Hepatocyte (in vitro differentiated cells): ENCODE data around the gene SCYGR1.

Source experiments
- EZH2phosphoT487 ChIP-seq: fragments of 200-600 bp; sonication (generic); IDR thresholded peaks from one replicate; pipeline ENCODE4 v1.6.1; 2018; ENCODE audit warnings: antibody characterized with exemption, mild to moderate bottlenecking, low read depth, moderate library complexity; ENCODE audit not compliant: unreplicated experiment, severe bottlenecking
- TF ChIP-seq, protein P1 (sequence below): fragments of 200-600 bp; sonication (generic); IDR thresholded peaks from 2 replicates; pipeline ENCODE4 v1.5.1; 2016; ENCODE audit warnings: antibody characterized with exemption, mild to moderate bottlenecking; ENCODE audit not compliant: poor library complexity

DNA sequence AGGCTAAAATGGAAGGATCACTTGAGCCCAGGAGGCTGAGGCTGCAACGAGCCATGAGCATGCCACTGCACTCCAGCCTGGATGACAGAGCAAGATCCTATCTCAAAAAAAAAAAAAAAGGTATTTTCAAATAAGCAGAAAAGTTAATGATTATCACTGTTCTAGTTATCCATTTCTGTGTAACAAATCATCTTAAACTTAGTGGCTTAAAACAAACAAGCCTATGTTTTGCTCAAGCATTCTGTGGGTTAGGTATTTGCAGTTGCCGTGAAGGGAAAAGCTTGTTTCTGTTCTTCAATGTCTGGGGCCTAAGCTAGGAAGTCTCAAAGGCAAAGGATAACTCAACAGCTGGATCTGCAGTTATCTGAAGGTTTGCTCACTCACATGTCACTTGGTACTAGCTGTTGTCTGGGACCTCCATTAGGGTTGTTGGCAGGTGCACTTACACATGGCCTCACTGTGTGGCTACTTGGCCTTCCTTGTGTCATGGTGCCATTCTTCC lies 48.6 kb downstream of the SCYGR1 start:
- TF ChIP-seq, protein P1, sequence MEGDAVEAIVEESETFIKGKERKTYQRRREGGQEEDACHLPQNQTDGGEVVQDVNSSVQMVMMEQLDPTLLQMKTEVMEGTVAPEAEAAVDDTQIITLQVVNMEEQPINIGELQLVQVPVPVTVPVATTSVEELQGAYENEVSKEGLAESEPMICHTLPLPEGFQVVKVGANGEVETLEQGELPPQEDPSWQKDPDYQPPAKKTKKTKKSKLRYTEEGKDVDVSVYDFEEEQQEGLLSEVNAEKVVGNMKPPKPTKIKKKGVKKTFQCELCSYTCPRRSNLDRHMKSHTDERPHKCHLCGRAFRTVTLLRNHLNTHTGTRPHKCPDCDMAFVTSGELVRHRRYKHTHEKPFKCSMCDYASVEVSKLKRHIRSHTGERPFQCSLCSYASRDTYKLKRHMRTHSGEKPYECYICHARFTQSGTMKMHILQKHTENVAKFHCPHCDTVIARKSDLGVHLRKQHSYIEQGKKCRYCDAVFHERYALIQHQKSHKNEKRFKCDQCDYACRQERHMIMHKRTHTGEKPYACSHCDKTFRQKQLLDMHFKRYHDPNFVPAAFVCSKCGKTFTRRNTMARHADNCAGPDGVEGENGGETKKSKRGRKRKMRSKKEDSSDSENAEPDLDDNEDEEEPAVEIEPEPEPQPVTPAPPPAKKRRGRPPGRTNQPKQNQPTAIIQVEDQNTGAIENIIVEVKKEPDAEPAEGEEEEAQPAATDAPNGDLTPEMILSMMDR = no peak
- no peak for TF ChIP-seq EZH2phosphoT487
